GM23248 (cell line): ENCODE measurements around the gene PPDPF. TPM values are rescaled to one million over a fixed set of nuclear protein-coding genes. Genes with fewer than 3 reads are reported as not detected.

Experiments
- DNase-seq: peaks from one replicate; pipeline ENCODE4 v3.0.0-alpha.2; 2015
- H2AFZ ChIP-seq: fragments of 200-600 bp; sonication (generic); 2 replicates; pipeline ENCODE4 v1.6.1; 2016; ENCODE audit warnings: antibody characterized with exemption
- H3F3A ChIP-seq: fragments of 200-600 bp; sonication (generic); 2 replicates; pipeline ENCODE4 v1.6.1; 2016; ENCODE audit warnings: mild to moderate bottlenecking, antibody characterized with exemption, mixed run types; ENCODE audit not compliant: insufficient read depth
- H3K27ac ChIP-seq: fragments of 200-600 bp; sonication (generic); 2 replicates; pipeline ENCODE4 v1.5.1; 2016; ENCODE audit warnings: mild to moderate bottlenecking
- H3K27me3 ChIP-seq: fragments of 200-600 bp; sonication (generic); replicated peaks from 2 replicates; pipeline ENCODE4 v1.6.1; 2016; ENCODE audit warnings: mild to moderate bottlenecking; ENCODE audit not compliant: insufficient read depth
- H3K36me3 ChIP-seq: fragments of 200-600 bp; sonication (generic); 2 replicates; pipeline ENCODE4 v1.6.1; 2016; ENCODE audit warnings: low read depth, mild to moderate bottlenecking
- H3K4me1 ChIP-seq: fragments of 200-600 bp; sonication (generic); 2 replicates; pipeline ENCODE4 v1.6.1; 2016; ENCODE audit warnings: mild to moderate bottlenecking; ENCODE audit not compliant: insufficient read depth
- H3K4me2 ChIP-seq: fragments of 200-600 bp; sonication (generic); one replicate; pipeline ENCODE4 v1.6.1; 2016; ENCODE audit warnings: mild to moderate bottlenecking; ENCODE audit not compliant: unreplicated experiment
- H3K4me3 ChIP-seq: fragments of 200-600 bp; sonication (generic); 2 replicates; pipeline ENCODE4 v1.5.1; 2016; ENCODE audit warnings: mild to moderate bottlenecking
- H3K79me2 ChIP-seq: fragments of 200-600 bp; sonication (generic); 2 replicates; pipeline ENCODE4 v1.6.1; 2016; ENCODE audit warnings: mild to moderate bottlenecking; ENCODE audit not compliant: insufficient read depth
- H3K9ac ChIP-seq: fragments of 200-600 bp; sonication (generic); 2 replicates; pipeline ENCODE4 v1.6.1; 2016; ENCODE audit warnings: mild to moderate bottlenecking
- H3K9me2 ChIP-seq: fragments of 200-600 bp; sonication (generic); 2 replicates; pipeline ENCODE4 v1.6.1; 2016; ENCODE audit warnings: mixed run types, mild to moderate bottlenecking, moderate library complexity; ENCODE audit not compliant: insufficient read depth
- H3K9me3 ChIP-seq: fragments of 200-600 bp; sonication (generic); one replicate; pipeline ENCODE4 v1.6.1; 2017; ENCODE audit warnings: low read depth
- H4K20me1 ChIP-seq: fragments of 200-600 bp; sonication (generic); 2 replicates; pipeline ENCODE4 v1.6.0; 2016; ENCODE audit not compliant: insufficient read depth
- EZH2 ChIP-seq: fragments of 200-600 bp; sonication (generic); IDR thresholded peaks from 2 replicates; pipeline ENCODE4 v1.6.1; 2018; ENCODE audit warnings: antibody characterized with exemption, mild to moderate bottlenecking; ENCODE audit not compliant: insufficient read depth, poor library complexity, severe bottlenecking
- EZH2phosphoT487 ChIP-seq: fragments of 200-600 bp; sonication (generic); IDR thresholded peaks from 2 replicates; pipeline ENCODE4 v1.6.1; 2018; ENCODE audit warnings: antibody characterized with exemption, moderate library complexity, mild to moderate bottlenecking, low read depth; ENCODE audit not compliant: insufficient read depth
- WGBS, 2 experiments: methylation state at CpG; one replicate each; pipeline ENCODE4 v1.1.6; 2015 to 2017; ENCODE audit warnings: low lambda C conversion rate in 2 of 2, low coverage in 1 of 2; ENCODE audit errors: missing lambda C conversion rate in 2 of 2; 5-methylcytosine and 5-hydroxymethylcytosine counted together
- in situ Hi-C: fragments of 300-500 bp; cut with MboI; formaldehyde crosslinking; loops from 2 replicates; pipeline ENCODE4 v1.15.0; 2020
- polyA plus RNA-seq: library from polyadenylated mRNA; unstranded; fragments of >200 nt; fragmentation: Nextera tagmentation; extraction: Ambion mirVana; gene quantifications from 2 replicates; pipeline ENCODE4 v1.2.1, GENCODE V29; 2016
- total RNA-seq: library from RNA; depleted of rRNA; stranded (reverse); fragments of >200 nt; shearing (Covaris generic); gene quantifications from 2 replicates; pipeline ENCODE4 v1.2.3, GENCODE V29; 2014

PPDPF gene
- total and polyA plus RNA-seq, 2 experiments from 2014 or later = 170 to 236 TPM

DNA sequence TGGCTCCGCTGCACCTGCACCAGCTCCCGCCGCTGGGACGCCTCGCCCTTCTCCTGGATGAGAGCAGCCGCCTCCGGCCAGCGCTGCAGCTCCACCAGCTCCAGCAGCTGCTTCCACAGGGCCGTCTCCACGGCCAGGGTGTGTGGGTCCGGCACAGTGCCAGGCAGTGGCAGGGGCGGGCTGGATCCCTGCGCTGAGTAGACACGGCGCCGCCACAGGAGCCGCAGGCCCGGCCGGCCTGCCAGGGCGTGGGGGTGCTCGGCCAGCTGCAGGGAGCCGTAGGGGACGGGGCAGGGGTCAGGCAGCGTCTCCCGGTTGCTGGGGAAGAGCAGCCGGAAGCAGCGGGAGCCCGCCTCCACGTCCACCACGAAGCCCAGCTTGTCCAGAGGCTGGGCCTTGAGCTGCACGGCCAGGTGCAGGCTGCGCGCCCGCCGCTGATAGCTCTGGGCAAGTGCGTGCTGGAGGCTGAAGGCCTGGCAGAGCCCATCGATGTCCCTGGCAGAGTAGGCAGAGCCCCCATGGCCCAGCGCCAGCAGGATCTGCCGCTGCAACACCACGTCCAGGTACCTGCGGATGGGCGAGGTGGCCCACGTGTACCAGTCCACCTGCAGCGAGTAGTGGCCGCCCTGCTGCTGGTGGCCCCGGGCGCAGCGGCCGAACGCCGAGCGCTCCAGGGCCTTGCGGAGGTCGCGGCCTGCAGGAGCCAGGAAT is 42.8 kb downstream of the PPDPF start:
- no peak for TF ChIP-seq EZH2
- no peak for TF ChIP-seq EZH2phosphoT487
- H3K27ac ChIP-seq = no peak overlapping the region
- in situ Hi-C loops = no loop called here
- no peak overlapping the region for H3K9ac ChIP-seq
- no peak overlapping the region for H3K4me3 ChIP-seq
- DNase-seq = no peak
- H3K27me3 ChIP-seq = no peaks in the 10 kb centered on the region
- no peaks in the 10 kb centered on the region for H3K36me3 ChIP-seq
- H3K9me2 ChIP-seq = no peaks in the 10 kb centered on the region
- no peaks in the 10 kb centered on the region for H3K79me2 ChIP-seq
- no peak overlapping the region for H2AFZ ChIP-seq
- H4K20me1 ChIP-seq = no peaks in the 10 kb centered on the region
- no peaks in the 10 kb centered on the region for H3F3A ChIP-seq
- no peak overlapping the region for H3K4me2 ChIP-seq
- no peaks in the 10 kb centered on the region for H3K9me3 ChIP-seq
- 94 to 95% methylated on average over 48 to 52 of the region's 55 CpGs for WGBS, 2 experiments
- H3K4me1 ChIP-seq = no peaks in the 10 kb centered on the region

DNA sequence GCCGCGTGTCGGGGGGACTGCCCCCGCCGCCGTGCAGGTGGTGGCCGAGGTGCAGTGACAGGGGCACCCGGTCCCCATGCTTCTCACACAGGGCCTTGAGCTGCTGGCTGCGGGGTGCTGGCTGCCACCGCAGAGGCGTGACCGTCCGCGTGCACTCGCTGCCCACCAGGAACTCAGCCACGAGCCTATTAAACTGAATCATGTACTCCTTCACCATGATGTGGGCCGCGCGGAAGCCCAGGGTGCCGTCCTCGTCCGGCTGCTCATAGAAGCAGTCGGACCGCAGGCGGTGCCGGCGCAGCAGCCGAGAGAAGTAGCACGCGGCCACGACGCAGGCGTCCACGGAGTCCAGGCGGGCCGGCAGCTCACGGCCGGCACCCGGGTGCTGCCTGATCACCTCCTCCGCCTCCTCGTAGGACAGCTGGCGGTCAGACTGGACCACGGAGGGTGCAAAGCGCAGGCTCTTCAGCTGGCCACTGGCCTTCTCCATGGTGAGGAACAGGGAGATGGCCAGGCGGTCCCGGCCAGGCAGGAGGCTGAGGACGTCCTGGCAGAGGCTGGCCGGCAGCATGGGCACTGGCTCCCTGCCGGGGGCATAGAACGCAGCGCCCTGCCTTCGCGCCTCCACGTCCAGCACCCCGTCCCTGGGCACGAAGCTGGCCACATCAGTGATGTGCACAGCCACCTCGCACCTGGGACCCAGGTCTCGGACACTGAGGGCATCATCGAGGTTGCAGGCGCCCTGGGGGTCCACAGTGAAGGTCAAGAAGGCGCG is 43.7 kb downstream of the PPDPF start:
- H3K27me3 ChIP-seq = no peaks in the 10 kb centered on the region
- no peaks in the 10 kb centered on the region for H3K36me3 ChIP-seq
- H3F3A ChIP-seq = no peaks in the 10 kb centered on the region
- no peak overlapping the region for H3K4me3 ChIP-seq
- H2AFZ ChIP-seq = no peak overlapping the region
- in situ Hi-C loops = no loop called here
- no peaks in the 10 kb centered on the region for H3K79me2 ChIP-seq
- DNase-seq = no peak
- H3K9me2 ChIP-seq = no peaks in the 10 kb centered on the region
- H4K20me1 ChIP-seq = no peaks in the 10 kb centered on the region
- WGBS, 2 experiments = 92 to 95% methylated on average over 56 to 61 of the region's 62 CpGs
- no peak for TF ChIP-seq EZH2
- TF ChIP-seq EZH2phosphoT487 = no peak
- no peak overlapping the region for H3K4me2 ChIP-seq
- no peaks in the 10 kb centered on the region for H3K4me1 ChIP-seq
- no peak overlapping the region for H3K27ac ChIP-seq
- no peak overlapping the region for H3K9ac ChIP-seq
- H3K9me3 ChIP-seq = no peaks in the 10 kb centered on the region

DNA sequence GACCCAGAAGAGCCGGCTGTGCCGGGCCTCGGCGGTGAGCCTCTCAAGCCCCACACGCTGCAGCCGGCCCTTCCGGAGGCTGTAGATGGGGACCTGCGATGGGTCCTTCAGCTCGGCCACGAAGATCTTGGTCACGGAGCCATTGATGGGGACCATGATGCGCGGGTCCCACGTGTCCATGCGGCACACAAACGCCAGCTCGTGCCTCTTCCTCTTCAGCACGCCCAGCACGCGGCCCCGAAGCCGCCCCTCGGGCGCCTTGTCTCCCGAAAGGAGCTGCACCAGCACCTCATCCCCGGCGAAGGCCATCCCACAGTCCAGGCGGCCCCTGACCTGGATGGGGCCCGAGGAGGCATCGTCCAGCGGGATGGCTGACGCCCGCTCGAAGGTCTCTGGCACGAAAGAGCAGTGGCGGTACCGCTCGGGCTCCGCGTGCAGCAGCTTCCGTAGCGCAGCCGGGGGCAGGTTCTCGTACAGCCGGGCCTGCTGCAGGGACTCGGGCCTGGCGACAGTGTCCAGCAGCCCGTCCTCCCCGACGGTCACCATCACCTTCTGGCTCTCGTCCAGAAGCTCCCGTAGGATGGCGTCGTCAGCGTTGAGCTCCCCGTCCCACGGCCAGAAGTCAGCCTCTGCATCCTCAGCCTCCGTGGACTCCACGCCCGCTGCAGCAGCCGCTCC is 44.6 kb downstream of the PPDPF start:
- no peak overlapping the region for H3K4me2 ChIP-seq
- no peaks in the 10 kb centered on the region for H4K20me1 ChIP-seq
- no peaks in the 10 kb centered on the region for H3K27me3 ChIP-seq
- no peaks in the 10 kb centered on the region for H3K9me3 ChIP-seq
- no peaks in the 10 kb centered on the region for H3K79me2 ChIP-seq
- in situ Hi-C loops = no loop called here
- no peak overlapping the region for H3K9ac ChIP-seq
- no peak overlapping the region for H3K27ac ChIP-seq
- 93 to 95% methylated on average over 45 to 61 of the region's 61 CpGs for WGBS, 2 experiments
- no peaks in the 10 kb centered on the region for H3K4me1 ChIP-seq
- no peaks in the 10 kb centered on the region for H3K36me3 ChIP-seq
- no peak overlapping the region for H2AFZ ChIP-seq
- H3F3A ChIP-seq = no peaks in the 10 kb centered on the region
- H3K4me3 ChIP-seq = no peak overlapping the region
- no peaks in the 10 kb centered on the region for H3K9me2 ChIP-seq
- TF ChIP-seq EZH2phosphoT487 (no peak), EZH2 (no peak)
- DNase-seq = no peak

DNA sequence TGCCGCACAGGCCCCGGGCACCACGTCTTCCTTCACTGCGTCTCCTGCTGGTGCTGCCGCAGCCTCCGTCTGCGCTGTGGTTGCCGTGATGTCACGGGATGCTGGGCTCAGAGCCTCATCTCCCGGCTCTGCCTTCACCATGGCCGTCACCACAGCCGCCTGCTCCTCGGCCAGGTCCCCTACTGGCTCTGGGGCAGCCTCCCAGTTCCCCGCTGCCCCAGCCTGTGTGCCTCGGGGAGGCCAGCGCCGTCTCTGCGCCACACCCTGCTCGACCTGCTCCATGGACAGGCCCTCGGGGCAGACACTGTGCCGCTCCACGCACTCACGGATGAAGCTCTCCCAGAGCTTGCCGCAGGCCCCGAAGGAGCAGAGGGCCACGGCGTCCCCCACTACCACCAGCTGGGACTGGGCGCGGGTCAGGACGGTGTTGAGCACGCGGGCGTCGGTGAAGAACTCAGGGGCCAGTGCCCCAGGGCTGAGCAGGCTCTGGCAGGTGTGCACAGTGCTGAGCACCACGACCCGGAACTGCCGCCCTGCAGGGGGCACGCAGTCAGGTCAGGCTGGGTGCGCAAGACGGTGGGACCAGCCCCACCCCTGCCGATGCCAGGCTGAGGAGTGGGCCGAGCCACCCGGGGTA is 45.3 kb downstream of the PPDPF start:
- WGBS, 2 experiments = 94% methylated on average over 42 of the region's 43 CpGs
- TF ChIP-seq EZH2 (no peak), EZH2phosphoT487 (no peak)
- no peak overlapping the region for H2AFZ ChIP-seq
- H3K9ac ChIP-seq = no peak overlapping the region
- H3K9me3 ChIP-seq = no peaks in the 10 kb centered on the region
- DNase-seq = no peak
- no peak overlapping the region for H3K4me2 ChIP-seq
- H3K4me1 ChIP-seq = no peaks in the 10 kb centered on the region
- H3K27ac ChIP-seq = no peak overlapping the region
- H3K79me2 ChIP-seq = no peaks in the 10 kb centered on the region
- no peaks in the 10 kb centered on the region for H3K27me3 ChIP-seq
- no peaks in the 10 kb centered on the region for H4K20me1 ChIP-seq
- no peaks in the 10 kb centered on the region for H3K9me2 ChIP-seq
- no peak overlapping the region for H3K4me3 ChIP-seq
- H3K36me3 ChIP-seq = no peaks in the 10 kb centered on the region
- H3F3A ChIP-seq = no peaks in the 10 kb centered on the region
- in situ Hi-C loops = no loop called here
